ENCODE measurements around the gene COG5.

Gene COG5

GRCh38 chr7:107563775-107564552, at the start of gene COG5, which contains the start of gene DUS4L:
Gene COG5, minus strand, starts transcription at chr7:107563920. Its CDS starts 24 bp downstream, at chr7:107563896.
Gene DUS4L, plus strand, starts transcription at chr7:107563971. Its CDS starts 3,100 bp downstream, at chr7:107567071.
- DNase-seq (ENCODE audit: low spot score) = peak; percentile 94

- no peak for DNase-seq (ENCODE audit: low spot score)
These were observed 49.7 kb upstream of the COG5 start for GRCh38 chr7:107613439-107613838.

GRCh38 chr7:107610323-107610722, 46.6 kb upstream of the COG5 start:
- DNase-seq (ENCODE audit: low spot score) = no peak

- no peak for DNase-seq (ENCODE audit: low spot score)
These were observed 46.1 kb upstream of the COG5 start for GRCh38 chr7:107609811-107610261.

GRCh38 chr7:107606303-107606702, 42.6 kb upstream of the COG5 start:
- DNase-seq (ENCODE audit: low spot score) = no peak

- DNase-seq (ENCODE audit: low spot score) = no peak
These were observed 41.6 kb upstream of the COG5 start for GRCh38 chr7:107605218-107605815.

GRCh38 chr7:107600816-107601215, 37.1 kb upstream of the COG5 start:
- no peak for DNase-seq (ENCODE audit: low spot score)

GRCh38 chr7:107599262-107599661, 35.5 kb upstream of the COG5 start:
- no peak for DNase-seq (ENCODE audit: low spot score)

- DNase-seq (ENCODE audit: low spot score) = no peak
These were observed 34.2 kb upstream of the COG5 start for GRCh38 chr7:107597953-107598352.

GRCh38 chr7:107597582-107597916, 33.8 kb upstream of the COG5 start:
- no peak for DNase-seq (ENCODE audit: low spot score)

GRCh38 chr7:107596881-107597581, 33.3 kb upstream of the COG5 start:
- no peak for DNase-seq (ENCODE audit: low spot score)

GRCh38 chr7:107594961-107595737, 31.4 kb upstream of the COG5 start:
- no peak for DNase-seq (ENCODE audit: low spot score)

- DNase-seq (ENCODE audit: low spot score) = no peak
These were observed 29.3 kb upstream of the COG5 start for GRCh38 chr7:107593025-107593410.

GRCh38 chr7:107592361-107593024, 28.8 kb upstream of the COG5 start:
- no peak for DNase-seq (ENCODE audit: low spot score)

GRCh38 chr7:107591421-107591820, 27.7 kb upstream of the COG5 start:
- DNase-seq (ENCODE audit: low spot score) = no peak

- no peak for DNase-seq (ENCODE audit: low spot score)
These were observed 24.9 kb upstream of the COG5 start for GRCh38 chr7:107588529-107589130.

- no peak for DNase-seq (ENCODE audit: low spot score)
These were observed 21.0 kb upstream of the COG5 start for GRCh38 chr7:107584716-107585115.

- DNase-seq (ENCODE audit: low spot score) = no peak
These were observed 19.2 kb upstream of the COG5 start for GRCh38 chr7:107582875-107583274.

- no peak for DNase-seq (ENCODE audit: low spot score)
These were observed 17.8 kb upstream of the COG5 start for GRCh38 chr7:107581387-107582013.

GRCh38 chr7:107580716-107581383, 17.1 kb upstream of the COG5 start:
- DNase-seq (ENCODE audit: low spot score) = no peak

All from NAMALWA (cell line).